HG02623 (cell line): ENCODE data around the gene PLXNA3.

Experiments used
- ATAC-seq: cut with Tn5 transposase; IDR thresholded peaks from one replicate; pipeline ENCODE4 v1.9.1; 2021; ENCODE audit warnings: moderate library complexity; ENCODE audit not compliant: unreplicated experiment

Gene PLXNA3

GRCh38 chrX:154434394-154435168 is 23.5 kb upstream of the PLXNA3 start:
- ATAC-seq, result no peak

GRCh38 chrX:154435171-154435733 is 22.8 kb upstream of the PLXNA3 start:
- no peak for ATAC-seq

- peak; percentile 34 for ATAC-seq
Observed at GRCh38 chrX:154436374-154436982, 21.6 kb upstream of the PLXNA3 start.

- ATAC-seq, result peak; percentile 50
Observed at GRCh38 chrX:154436983-154437752, 20.9 kb upstream of the PLXNA3 start, which contains the start of gene GDI1. TSS of gene GDI1 (plus strand) at chrX:154437154. CDS start at chrX:154437255, 101 bp downstream.

GRCh38 chrX:154437971-154438893 is 19.8 kb upstream of the PLXNA3 start:
- ATAC-seq, result no peak

GRCh38 chrX:154439841-154440240 is 18.2 kb upstream of the PLXNA3 start:
- no peak for ATAC-seq

- no peak for ATAC-seq
Observed at GRCh38 chrX:154440623-154441357, 17.3 kb upstream of the PLXNA3 start.

GRCh38 chrX:154441564-154441963 is 16.5 kb upstream of the PLXNA3 start:
- no peak for ATAC-seq

GRCh38 chrX:154441984-154442707 is 15.9 kb upstream of the PLXNA3 start:
- ATAC-seq, result no peak

GRCh38 chrX:154443479-154443910 is 14.6 kb upstream of the PLXNA3 start:
- ATAC-seq, result no peak

GRCh38 chrX:154443992-154444754 is 13.9 kb upstream of the PLXNA3 start, which contains the start of gene FAM50A:
TSS of gene FAM50A (plus strand) at chrX:154444141. CDS start at chrX:154444236, 95 bp downstream.
- ATAC-seq, result peak; percentile 69

GRCh38 chrX:154444755-154445246 is 13.3 kb upstream of the PLXNA3 start:
- ATAC-seq, result no peak

GRCh38 chrX:154445776-154446175 is 12.3 kb upstream of the PLXNA3 start:
- no peak for ATAC-seq

GRCh38 chrX:154446430-154446829 is 11.7 kb upstream of the PLXNA3 start:
- ATAC-seq, result no peak

- no peak for ATAC-seq
Observed at GRCh38 chrX:154448484-154448883, 9.6 kb upstream of the PLXNA3 start.

- ATAC-seq, result no peak
Observed at GRCh38 chrX:154449618-154450017, 8.5 kb upstream of the PLXNA3 start.

GRCh38 chrX:154450312-154450711 is 7.8 kb upstream of the PLXNA3 start:
- no peak for ATAC-seq

GRCh38 chrX:154452823-154453222 is 5.3 kb upstream of the PLXNA3 start:
- ATAC-seq, result no peak
